Measurements from ENCODE around the gene DDOST.

DDOST gene

DNA sequence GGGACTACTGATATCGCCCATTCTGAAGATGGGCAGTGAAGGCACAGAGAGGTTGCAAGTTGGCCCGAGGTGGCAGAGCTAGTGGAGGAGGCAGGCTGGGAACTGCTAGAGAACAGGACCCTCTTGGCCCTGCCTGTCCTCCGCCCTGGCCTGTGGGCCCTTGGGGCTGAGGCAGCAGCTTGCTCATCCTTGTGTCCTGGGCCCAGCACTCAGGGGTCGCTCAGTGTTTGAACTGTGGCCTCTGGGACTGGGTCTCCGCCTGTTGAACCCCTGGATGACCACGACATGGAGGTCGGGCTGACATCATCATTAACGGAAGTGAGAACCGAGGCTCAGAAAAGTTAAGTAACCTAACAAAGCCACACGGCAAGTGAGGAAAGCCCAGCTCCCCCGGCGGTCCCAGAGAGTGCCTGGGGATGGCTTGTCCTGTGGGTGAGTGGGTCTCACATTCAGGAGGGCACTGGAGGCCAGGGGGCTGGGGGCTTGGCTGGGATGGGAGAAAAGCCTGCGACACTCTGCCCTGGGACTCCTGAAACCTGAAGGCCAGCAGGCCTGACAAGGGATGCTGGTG is 23.0 kb upstream of the DDOST start:
- no peaks in the 10 kb centered on the region for H3K4me1 ChIP-seq
- H3K27me3 ChIP-seq: no peaks in the 10 kb centered on the region
- TF ChIP-seq, protein P1, sequence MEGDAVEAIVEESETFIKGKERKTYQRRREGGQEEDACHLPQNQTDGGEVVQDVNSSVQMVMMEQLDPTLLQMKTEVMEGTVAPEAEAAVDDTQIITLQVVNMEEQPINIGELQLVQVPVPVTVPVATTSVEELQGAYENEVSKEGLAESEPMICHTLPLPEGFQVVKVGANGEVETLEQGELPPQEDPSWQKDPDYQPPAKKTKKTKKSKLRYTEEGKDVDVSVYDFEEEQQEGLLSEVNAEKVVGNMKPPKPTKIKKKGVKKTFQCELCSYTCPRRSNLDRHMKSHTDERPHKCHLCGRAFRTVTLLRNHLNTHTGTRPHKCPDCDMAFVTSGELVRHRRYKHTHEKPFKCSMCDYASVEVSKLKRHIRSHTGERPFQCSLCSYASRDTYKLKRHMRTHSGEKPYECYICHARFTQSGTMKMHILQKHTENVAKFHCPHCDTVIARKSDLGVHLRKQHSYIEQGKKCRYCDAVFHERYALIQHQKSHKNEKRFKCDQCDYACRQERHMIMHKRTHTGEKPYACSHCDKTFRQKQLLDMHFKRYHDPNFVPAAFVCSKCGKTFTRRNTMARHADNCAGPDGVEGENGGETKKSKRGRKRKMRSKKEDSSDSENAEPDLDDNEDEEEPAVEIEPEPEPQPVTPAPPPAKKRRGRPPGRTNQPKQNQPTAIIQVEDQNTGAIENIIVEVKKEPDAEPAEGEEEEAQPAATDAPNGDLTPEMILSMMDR (IDR thresholded peaks at IDR 0.05): no peak
- no peaks in the 10 kb centered on the region for H3K36me3 ChIP-seq
- H3K27ac ChIP-seq: no peak overlapping the region
- intact Hi-C loops (cut with DNase I; ENCODE audit: low total_unique reads): no loop called here
- peak overlapping the region in 1 of 2 donors; percentile 34 for H3K4me3 ChIP-seq
- no peak for DNase-seq
- H3K9me3 ChIP-seq: no peaks in the 10 kb centered on the region

DNA sequence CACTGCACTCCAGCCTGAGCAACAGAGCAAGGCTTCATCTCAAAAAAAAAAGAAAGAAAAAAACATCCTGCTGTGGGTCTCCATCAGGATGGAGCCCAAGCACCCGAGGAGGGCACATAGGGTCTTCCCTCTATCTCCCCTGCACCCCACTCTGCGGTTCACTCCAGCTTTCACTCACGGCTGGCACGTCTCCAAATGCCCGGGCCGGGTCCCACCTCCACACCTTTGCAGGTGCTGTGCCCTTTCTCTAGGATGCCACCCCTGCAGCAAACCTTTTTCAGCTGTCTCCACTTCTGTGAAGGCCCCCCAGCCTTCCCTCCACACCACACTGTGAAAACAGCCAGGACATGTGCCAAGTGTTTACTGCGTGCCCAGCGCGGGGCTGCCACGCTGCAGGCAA is 22.4 kb upstream of the DDOST start:
- no peak overlapping the region for H3K27ac ChIP-seq
- H3K4me3 ChIP-seq: no peak overlapping the region
- no peaks in the 10 kb centered on the region for H3K36me3 ChIP-seq
- no peak for DNase-seq
- H3K4me1 ChIP-seq: no peaks in the 10 kb centered on the region
- no peaks in the 10 kb centered on the region for H3K27me3 ChIP-seq
- intact Hi-C loops (cut with DNase I; ENCODE audit: low total_unique reads): no loop called here
- TF ChIP-seq, protein P1 (IDR thresholded peaks at IDR 0.05): no peak
- H3K9me3 ChIP-seq: no peaks in the 10 kb centered on the region

DNA sequence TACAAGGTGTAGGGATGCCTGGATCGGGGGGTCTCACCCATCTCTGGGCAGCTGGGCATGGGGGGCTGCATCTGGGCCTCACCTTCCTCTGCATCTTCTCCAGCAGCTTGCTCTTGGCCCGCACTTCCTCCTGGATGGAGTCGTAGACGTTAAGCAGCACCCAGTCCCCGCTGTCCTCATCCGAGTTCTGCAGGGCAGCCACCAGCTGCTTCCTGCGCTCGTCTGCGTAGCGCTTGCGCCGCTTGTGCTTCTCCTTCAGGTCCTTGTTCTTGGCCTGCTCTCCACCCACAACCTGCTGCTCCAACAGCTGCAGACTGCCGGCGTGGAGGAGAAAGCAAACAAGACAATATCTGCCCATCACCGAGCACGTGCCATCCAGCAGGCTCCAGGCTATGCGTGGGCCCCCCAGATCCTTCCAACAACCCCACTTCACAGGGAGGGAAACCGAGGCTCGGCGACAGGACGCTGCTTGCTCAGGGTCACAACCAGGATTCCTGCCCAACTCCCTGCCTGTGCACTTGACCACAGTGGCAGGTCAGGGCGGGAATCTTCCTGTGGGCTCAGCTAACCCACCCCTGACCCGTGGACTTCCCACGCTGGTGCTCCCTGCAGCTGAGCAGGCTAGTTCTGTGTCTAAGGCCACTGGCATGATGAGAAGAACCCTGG is 21.5 kb upstream of the DDOST start:
- Histone ChIP-seq H3K4me1 (no peaks in the 10 kb centered on the region), H3K4me3 (no peak overlapping the region), H3K27me3 (no peaks in the 10 kb centered on the region), H3K9me3 (no peaks in the 10 kb centered on the region), H3K27ac (no peak overlapping the region), H3K36me3 (no peaks in the 10 kb centered on the region)
- intact Hi-C loops (cut with DNase I; ENCODE audit: low total_unique reads): no loop called here
- TF ChIP-seq, protein P1 (IDR thresholded peaks at IDR 0.05): no peak
- DNase-seq: peak in 1 of 2 donors; percentile 43

DNA sequence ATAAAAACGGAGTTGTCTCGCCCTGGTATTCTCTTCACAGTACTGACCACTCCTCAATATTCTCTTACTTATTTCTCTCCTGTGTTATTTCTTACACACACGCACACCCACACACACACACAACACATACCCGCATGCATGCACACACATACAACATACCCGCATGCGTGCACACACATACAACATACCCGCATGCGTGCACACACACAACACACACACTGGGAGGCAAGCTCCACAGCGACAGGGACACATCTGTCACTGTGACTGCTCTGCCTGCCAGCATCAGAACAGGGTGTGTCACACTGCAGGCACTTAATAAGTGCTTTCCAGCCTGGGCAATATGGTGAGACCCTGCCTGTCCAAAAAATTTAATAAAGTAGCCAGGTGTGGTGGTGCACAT is 20.8 kb upstream of the DDOST start:
- no peaks in the 10 kb centered on the region for H3K9me3 ChIP-seq
- intact Hi-C loops (cut with DNase I; ENCODE audit: low total_unique reads): no loop called here
- no peaks in the 10 kb centered on the region for H3K4me1 ChIP-seq
- DNase-seq: no peak
- no peaks in the 10 kb centered on the region for H3K36me3 ChIP-seq
- H3K4me3 ChIP-seq: no peak overlapping the region
- TF ChIP-seq, protein P1 (IDR thresholded peaks at IDR 0.05): no peak
- no peaks in the 10 kb centered on the region for H3K27me3 ChIP-seq
- no peak overlapping the region for H3K27ac ChIP-seq

DNA sequence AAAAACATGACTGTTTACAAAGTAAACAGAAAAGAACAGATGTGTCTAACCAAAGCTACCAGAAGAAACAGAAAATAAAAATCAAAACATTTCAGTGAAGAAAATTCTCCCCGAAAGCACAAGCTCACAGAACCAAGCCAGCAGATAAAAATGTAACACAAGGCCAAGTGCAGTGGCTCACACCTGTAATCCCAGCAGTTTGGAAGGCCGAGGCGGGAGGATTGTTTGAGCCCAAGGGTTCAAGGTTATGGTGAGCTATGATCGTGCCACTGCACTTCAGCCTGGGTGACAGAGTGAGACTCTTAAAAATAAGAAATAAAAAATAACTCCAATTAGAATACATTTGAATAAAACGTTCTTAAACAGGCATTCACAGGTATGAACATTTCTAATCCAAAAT is 19.1 kb upstream of the DDOST start:
- H3K27ac ChIP-seq: no peak overlapping the region
- no peak for DNase-seq
- intact Hi-C loops (cut with DNase I; ENCODE audit: low total_unique reads): no loop called here

More for the DNA sequence above, 19.1 kb upstream of the DDOST start:
- H3K9me3 ChIP-seq: no peaks in the 10 kb centered on the region
- TF ChIP-seq, protein P1 (IDR thresholded peaks at IDR 0.05): no peak
- no peaks in the 10 kb centered on the region for H3K4me1 ChIP-seq
- no peaks in the 10 kb centered on the region for H3K27me3 ChIP-seq
- H3K36me3 ChIP-seq: no peaks in the 10 kb centered on the region
- no peak overlapping the region for H3K4me3 ChIP-seq
